CD14-positive monocyte (primary cell): ENCODE measurements around the gene CD302. TPM values are rescaled to one million over a fixed set of nuclear protein-coding genes. Genes with fewer than 3 reads are reported as not detected.

Source experiments
- DNase-seq, 3 donors: peaks; one replicate each; pipeline ENCODE4 v3.0.0-alpha.2; 2011 to 2022
- H2AFZ ChIP-seq: 2 replicates; pipeline ENCODE4 v1.6.0; 2012; ENCODE audit warnings: mild to moderate bottlenecking, low read depth, low read length, inconsistent platforms; ENCODE audit not compliant: insufficient read depth, poor library complexity, severe bottlenecking
- H3K27ac ChIP-seq, 2 donors: 1 replicate in 1 of 2; 2 replicates in 1 of 2; pipeline ENCODE4 v1.5.1; 2012 to 2013; ENCODE audit warnings: low read length in 2 of 2, control low read depth in 1 of 2, inconsistent platforms in 1 of 2, low read depth in 1 of 2, mild to moderate bottlenecking in 1 of 2
- H3K27me3 ChIP-seq, 2 donors: one replicate each; pipeline versions ENCODE4 v1.6.0 to v1.6.1; 2011 to 2013; ENCODE audit warnings: low read length in 2 of 2; ENCODE audit not compliant: control insufficient read depth in 2 of 2, insufficient read depth in 2 of 2
- H3K36me3 ChIP-seq, 2 donors: replicated peaks in 1 of 2; 1 replicate in 1 of 2; 2 replicates in 1 of 2; pipeline versions ENCODE4 v1.5.1 to v1.6.1; 2012 to 2013; ENCODE audit warnings: low read length in 2 of 2, control low read depth in 1 of 2, inconsistent platforms in 1 of 2, mild to moderate bottlenecking in 1 of 2; ENCODE audit not compliant: insufficient read depth in 2 of 2, control insufficient read depth in 1 of 2
- H3K4me1 ChIP-seq, 2 donors: 1 replicate in 1 of 2; 2 replicates in 1 of 2; pipeline versions ENCODE4 v1.5.1 to v1.6.1; 2012 to 2013; ENCODE audit warnings: low read length in 2 of 2, control low read depth in 1 of 2, inconsistent platforms in 1 of 2, mild to moderate bottlenecking in 1 of 2, moderate library complexity in 1 of 2; ENCODE audit not compliant: insufficient read depth in 2 of 2, control insufficient read depth in 1 of 2
- H3K4me2 ChIP-seq: replicated peaks from 2 replicates; pipeline ENCODE3; 2012; ENCODE audit warnings: low read length, moderate library complexity, mild to moderate bottlenecking; ENCODE audit not compliant: poor library complexity, severe bottlenecking; ENCODE audit errors: extremely low read depth
- H3K4me3 ChIP-seq, 3 experiments: fragments of 200-600 bp in 1 of 3; sonication (generic) in 1 of 3; replicated peaks in 1 of 3; 1 replicate in 2 of 3; 2 replicates in 1 of 3; pipeline ENCODE4 v1.5.1; 2011 to 2013; ENCODE audit warnings: low read length in 3 of 3, mild to moderate bottlenecking in 3 of 3, control low read depth in 2 of 3, low read depth in 2 of 3, inconsistent platforms in 1 of 3, moderate library complexity in 1 of 3
- H3K79me2 ChIP-seq: 2 replicates; pipeline ENCODE4 v1.6.0; 2012; ENCODE audit warnings: mild to moderate bottlenecking, control low read depth, inconsistent platforms, low read length, moderate library complexity; ENCODE audit not compliant: insufficient read depth
- H3K9ac ChIP-seq: 2 replicates; pipeline ENCODE4 v1.6.0; 2017; ENCODE audit warnings: low read length, mild to moderate bottlenecking; ENCODE audit not compliant: insufficient read depth, poor library complexity, severe bottlenecking
- H3K9me3 ChIP-seq, 2 donors: replicated peaks in 1 of 2; 1 replicate in 1 of 2; 2 replicates in 1 of 2; pipeline versions ENCODE4 v1.5.1 to v1.6.1; 2012 to 2013; ENCODE audit warnings: low read length in 2 of 2, control low read depth in 1 of 2; ENCODE audit not compliant: control insufficient read depth in 1 of 2, insufficient read depth in 1 of 2
- H4K20me1 ChIP-seq: 2 replicates; pipeline ENCODE4 v1.6.0; 2012; ENCODE audit warnings: mild to moderate bottlenecking, low read length, control low read depth, moderate library complexity; ENCODE audit not compliant: insufficient read depth
- H3K27ac Mint-ChIP-seq, 7 donors: one replicate each; pipeline ENCODE4 v1.8.0; 2020; ENCODE audit warnings: mild to moderate bottlenecking in 7 of 7, mixed read lengths in 7 of 7, moderate library complexity in 6 of 7, inconsistent platforms in 2 of 7
- H3K27me3 Mint-ChIP-seq, 3 donors: one replicate each; pipeline ENCODE4 v1.8.0; 2021 to 2022; ENCODE audit warnings: low read depth in 3 of 3, mild to moderate bottlenecking in 3 of 3, mixed read lengths in 3 of 3, moderate library complexity in 3 of 3, inconsistent platforms in 1 of 3
- H3K36me3 Mint-ChIP-seq, 2 donors: one replicate each; pipeline ENCODE4 v1.8.0; 2020; ENCODE audit warnings: mixed read lengths in 2 of 2, inconsistent platforms in 1 of 2, mild to moderate bottlenecking in 1 of 2
- H3K4me1 Mint-ChIP-seq: one replicate; pipeline ENCODE4 v1.8.0; 2020; ENCODE audit warnings: mild to moderate bottlenecking, mixed read lengths
- H3K4me3 Mint-ChIP-seq, 2 donors: one replicate each; pipeline ENCODE4 v1.8.0; 2020; ENCODE audit warnings: mild to moderate bottlenecking in 2 of 2, mixed read lengths in 2 of 2, moderate library complexity in 1 of 2
- H3K9me3 Mint-ChIP-seq, 7 donors: one replicate each; pipeline ENCODE4 v1.8.0; 2020 to 2022; ENCODE audit warnings: mixed read lengths in 7 of 7, mild to moderate bottlenecking in 6 of 7, moderate library complexity in 6 of 7, inconsistent platforms in 2 of 7
- WGBS: methylation state at CpG from one replicate; pipeline ENCODE4 v1.1.5; 2013; ENCODE audit warnings: missing lambda C conversion rate; ENCODE audit not compliant: insufficient coverage; 5-methylcytosine and 5-hydroxymethylcytosine counted together
- intact Hi-C, 2 donors: fragments of 100-400 bp; cut with micrococcal nuclease; formaldehyde crosslinking; loops; one replicate each; pipeline versions ENCODE4 v1.15.0 to v1.15.1; 2023
- polyA plus RNA-seq, 3 donors: library from polyadenylated mRNA; depleted of rRNA in 1 of 3; unstranded in 2 of 3; stranded (reverse) in 1 of 3; fragments of 300-500 nt in 2 of 3; fragments of >200 nt in 1 of 3; fragmentation: Illumina TruSeq in 2 of 3; gene quantifications; 1 replicate in 2 of 3; 2 replicates in 1 of 3; pipeline ENCODE4 v1.2.3, GENCODE V29; 2012 to 2021
- TF ChIP-seq, protein P1 (sequence below): fragments of 200-600 bp; IDR thresholded peaks from one replicate; pipeline ENCODE4 v1.8.0; 2022; ENCODE audit warnings: antibody characterized with exemption, mild to moderate bottlenecking

Gene CD302
- polyA plus RNA-seq, 3 donors = 90.3 to 214 (median 146) TPM

DNA sequence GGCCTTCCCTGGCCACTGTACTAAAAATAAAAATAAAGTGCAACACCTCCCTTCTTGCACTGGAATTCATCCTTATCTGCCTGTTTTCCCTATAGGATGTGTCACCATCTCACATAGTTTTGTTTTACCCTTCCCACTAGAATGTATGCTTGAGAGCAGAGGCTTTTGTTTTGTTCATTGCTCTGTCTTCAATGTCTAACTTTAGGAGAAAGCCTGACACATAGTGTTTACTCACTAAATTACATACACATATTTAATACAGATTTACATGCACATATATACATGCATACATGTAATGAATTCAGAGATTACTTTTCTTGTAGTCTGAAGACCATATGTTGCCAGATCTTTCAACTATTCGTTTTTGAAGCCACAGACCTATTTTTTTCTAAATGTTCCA is 23.0 kb downstream of the CD302 start:
- TF ChIP-seq, protein P1, sequence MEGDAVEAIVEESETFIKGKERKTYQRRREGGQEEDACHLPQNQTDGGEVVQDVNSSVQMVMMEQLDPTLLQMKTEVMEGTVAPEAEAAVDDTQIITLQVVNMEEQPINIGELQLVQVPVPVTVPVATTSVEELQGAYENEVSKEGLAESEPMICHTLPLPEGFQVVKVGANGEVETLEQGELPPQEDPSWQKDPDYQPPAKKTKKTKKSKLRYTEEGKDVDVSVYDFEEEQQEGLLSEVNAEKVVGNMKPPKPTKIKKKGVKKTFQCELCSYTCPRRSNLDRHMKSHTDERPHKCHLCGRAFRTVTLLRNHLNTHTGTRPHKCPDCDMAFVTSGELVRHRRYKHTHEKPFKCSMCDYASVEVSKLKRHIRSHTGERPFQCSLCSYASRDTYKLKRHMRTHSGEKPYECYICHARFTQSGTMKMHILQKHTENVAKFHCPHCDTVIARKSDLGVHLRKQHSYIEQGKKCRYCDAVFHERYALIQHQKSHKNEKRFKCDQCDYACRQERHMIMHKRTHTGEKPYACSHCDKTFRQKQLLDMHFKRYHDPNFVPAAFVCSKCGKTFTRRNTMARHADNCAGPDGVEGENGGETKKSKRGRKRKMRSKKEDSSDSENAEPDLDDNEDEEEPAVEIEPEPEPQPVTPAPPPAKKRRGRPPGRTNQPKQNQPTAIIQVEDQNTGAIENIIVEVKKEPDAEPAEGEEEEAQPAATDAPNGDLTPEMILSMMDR = no peak
- Mint-ChIP-seq H3K9me3 (no peaks in the 10 kb centered on the region), H3K36me3 (peaks cover 66 to 82% of the 10 kb centered on the region in 2 donors), H3K27me3 (no peaks in the 10 kb centered on the region), H3K4me1 (peaks cover 4% of the 10 kb centered on the region), H3K27ac (peak overlapping the region in 2 of 7 donors; percentile 37 to 66), H3K4me3 (no peak overlapping the region)
- Histone ChIP-seq H3K27ac (peak overlapping the region in 1 of 2 donors; percentile 67), H3K27me3 (no peaks in the 10 kb centered on the region), H3K4me3 (no peak overlapping the region), H3K79me2 (peaks cover 32% of the 10 kb centered on the region), H2AFZ (no peak overlapping the region), H3K4me2 (no peak overlapping the region), H3K9me3 (no peaks in the 10 kb centered on the region), H4K20me1 (peaks cover 92% of the 10 kb centered on the region), H3K4me1 (peaks cover 0 to 3% of the 10 kb centered on the region in 2 donors), H3K36me3 (peaks cover 69 to 96% of the 10 kb centered on the region in 2 donors), H3K9ac (no peak overlapping the region)
- intact Hi-C loops = no loop called here
- WGBS = no CpG with 5 or more reads among the region's 1 CpG
- DNase-seq = no peak

DNA sequence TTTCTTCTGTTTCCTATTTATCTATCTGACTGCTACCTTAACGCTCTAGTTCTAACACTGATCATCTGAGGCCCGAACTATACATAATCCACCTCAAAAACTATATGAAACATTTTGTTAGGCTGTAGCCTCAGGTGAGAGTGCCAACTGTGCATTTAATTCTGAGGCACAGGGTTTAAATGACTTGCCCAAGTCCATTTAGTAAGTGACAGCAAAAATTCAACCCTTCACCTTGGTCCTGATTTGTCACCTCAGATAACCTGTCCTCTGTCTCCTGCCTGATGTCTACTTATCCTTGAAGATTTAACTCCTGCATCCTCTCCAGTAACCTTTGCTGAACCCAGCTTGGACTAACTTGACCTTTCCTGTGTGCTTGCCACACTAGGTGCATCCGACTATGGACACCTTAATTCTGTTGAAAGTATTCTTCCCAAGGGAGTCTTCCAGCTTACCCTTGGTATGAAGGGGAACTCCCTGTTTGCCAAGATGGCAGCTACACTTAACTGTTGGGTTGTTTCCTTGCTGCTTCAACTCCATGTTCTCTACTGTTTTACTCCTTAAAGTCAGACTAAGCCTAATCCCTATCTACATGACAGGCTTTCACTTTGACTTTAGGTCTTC is 23.5 kb downstream of the CD302 start:
- H3K9me3 ChIP-seq = no peaks in the 10 kb centered on the region
- intact Hi-C loops = no loop called here
- TF ChIP-seq, protein P1 = no peak
- Mint-ChIP-seq H3K4me1 (peaks cover 4% of the 10 kb centered on the region), H3K27ac (peak overlapping the region in 4 of 7 donors; percentile 37 to 66 (median 44)), H3K4me3 (no peak overlapping the region), H3K36me3 (peaks cover 61 to 77% of the 10 kb centered on the region in 2 donors), H3K27me3 (no peaks in the 10 kb centered on the region), H3K9me3 (no peaks in the 10 kb centered on the region)
- DNase-seq = no peak
- peaks cover 26% of the 10 kb centered on the region for H3K79me2 ChIP-seq
- no peaks in the 10 kb centered on the region for H3K27me3 ChIP-seq
- 100% methylated on average over 1 of the region's 3 CpGs for WGBS
- peaks cover 0 to 3% of the 10 kb centered on the region in 2 donors for H3K4me1 ChIP-seq
- peak overlapping the region in 1 of 2 donors; percentile 67 for H3K27ac ChIP-seq
- H3K9ac ChIP-seq = no peak overlapping the region
- H3K4me3 ChIP-seq = no peak overlapping the region
- H2AFZ ChIP-seq = no peak overlapping the region
- H4K20me1 ChIP-seq = peaks cover 92% of the 10 kb centered on the region
- H3K36me3 ChIP-seq = peaks cover 68 to 96% of the 10 kb centered on the region in 2 donors
- no peak overlapping the region for H3K4me2 ChIP-seq
